ENCODE results near the gene IL18R1.

The IL18R1 gene

DNA sequence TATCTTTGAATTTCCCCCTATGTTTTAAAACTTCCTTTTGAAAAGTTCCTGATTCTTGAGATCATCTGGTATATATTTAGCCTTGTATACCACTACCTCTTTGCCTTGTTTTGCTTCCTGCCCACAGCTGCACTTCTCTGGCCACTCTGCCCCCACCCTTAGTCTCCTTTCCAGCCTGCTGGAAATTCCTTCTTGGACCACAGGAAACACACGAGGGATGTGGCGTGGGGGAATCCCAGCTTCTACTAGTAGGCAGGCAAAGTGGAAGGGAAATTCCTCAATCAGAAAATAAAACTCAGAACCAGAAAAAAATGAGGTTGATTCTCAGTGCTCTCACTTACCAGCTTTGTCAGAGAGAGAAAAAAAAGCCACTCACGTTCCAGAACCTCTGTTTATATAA is 80.7 kb downstream of the IL18R1 start:
- DNase-seq = no peak

DNA sequence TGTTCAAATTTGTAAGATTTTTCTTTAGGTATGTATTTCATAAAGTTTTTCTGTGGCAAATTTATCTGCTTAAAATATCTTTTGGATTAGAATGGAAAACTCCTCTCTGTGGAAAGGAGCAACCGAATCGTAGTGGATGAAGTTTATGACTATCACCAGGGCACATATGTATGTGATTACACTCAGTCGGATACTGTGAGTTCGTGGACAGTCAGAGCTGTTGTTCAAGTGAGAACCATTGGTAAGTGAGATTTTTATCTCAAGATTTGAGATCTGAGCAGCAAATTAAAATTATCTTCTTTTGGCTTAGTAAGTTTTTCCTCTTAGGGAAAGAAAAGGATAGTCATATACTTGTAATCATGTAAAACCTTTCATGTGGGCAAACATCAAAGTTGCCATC is 81.5 kb downstream of the IL18R1 start:
- DNase-seq = no peak

DNA sequence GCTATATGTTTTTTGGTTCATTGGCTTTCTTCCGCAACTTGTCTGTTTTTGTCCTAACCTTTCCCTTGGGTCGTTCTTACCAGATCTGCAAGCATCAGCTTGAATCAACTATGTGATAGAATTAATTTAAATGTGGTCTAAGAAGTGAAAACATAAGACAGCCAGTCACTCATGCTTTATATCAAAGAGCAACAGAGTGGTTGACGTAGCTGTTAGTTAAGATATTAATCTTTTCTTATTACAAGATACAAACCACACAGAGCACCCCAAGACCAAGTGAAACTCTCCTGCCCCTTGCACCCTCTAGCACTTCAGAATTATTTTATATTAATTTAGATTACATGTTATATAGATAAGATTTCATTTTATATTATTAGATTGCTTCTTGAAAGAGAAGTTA is 82.5 kb downstream of the IL18R1 start:
- no peak for DNase-seq

DNA sequence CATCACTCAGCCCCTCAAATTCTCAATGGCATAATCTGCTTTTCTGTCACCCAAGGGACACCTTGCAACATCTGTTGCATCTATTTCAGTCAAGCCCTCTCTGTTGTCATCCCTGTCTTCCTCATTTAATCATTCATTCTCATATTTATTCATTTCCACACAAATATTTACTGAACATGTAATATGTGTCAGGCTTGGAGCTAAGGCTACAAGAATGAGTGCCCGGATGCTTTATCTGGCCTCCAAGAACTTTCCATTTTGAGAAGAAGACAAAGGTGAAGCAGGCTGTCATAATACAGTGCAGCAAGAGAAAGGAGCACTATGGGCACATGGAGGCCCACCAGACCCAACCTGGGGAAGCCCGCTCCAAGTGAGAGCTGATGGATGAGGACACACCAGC is 83.0 kb downstream of the IL18R1 start:
- no peak for DNase-seq

DNA sequence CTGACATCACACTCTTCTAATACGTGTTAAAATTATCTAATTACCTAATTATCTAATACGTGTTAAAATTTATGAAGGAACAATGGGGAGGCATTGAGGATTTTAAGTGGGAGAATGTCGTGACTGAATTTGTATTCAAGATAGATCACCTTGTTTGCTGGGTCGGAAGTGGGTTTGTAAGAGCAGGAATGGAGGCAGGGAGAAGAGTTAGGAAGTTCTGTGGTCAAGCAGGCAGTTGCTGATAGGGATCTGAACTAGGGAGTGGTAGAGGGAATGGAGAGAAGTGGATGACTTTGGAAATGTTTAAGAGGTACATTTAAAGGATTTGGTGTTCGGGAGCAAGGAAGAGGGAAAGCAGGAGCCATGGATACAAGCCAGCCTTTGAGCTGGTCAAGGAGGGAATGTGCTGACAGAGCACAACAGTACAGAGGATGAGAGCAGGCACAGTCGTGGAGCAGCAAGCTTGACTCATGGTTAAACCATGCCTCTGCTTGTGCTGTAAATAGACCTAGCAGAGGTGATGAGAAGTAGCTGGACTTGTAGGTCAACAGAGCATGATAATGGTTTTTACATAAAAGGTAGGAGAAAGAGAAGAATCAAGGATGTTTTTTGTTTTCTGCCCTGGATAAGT is 83.6 kb downstream of the IL18R1 start:
- DNase-seq = no peak

DNA sequence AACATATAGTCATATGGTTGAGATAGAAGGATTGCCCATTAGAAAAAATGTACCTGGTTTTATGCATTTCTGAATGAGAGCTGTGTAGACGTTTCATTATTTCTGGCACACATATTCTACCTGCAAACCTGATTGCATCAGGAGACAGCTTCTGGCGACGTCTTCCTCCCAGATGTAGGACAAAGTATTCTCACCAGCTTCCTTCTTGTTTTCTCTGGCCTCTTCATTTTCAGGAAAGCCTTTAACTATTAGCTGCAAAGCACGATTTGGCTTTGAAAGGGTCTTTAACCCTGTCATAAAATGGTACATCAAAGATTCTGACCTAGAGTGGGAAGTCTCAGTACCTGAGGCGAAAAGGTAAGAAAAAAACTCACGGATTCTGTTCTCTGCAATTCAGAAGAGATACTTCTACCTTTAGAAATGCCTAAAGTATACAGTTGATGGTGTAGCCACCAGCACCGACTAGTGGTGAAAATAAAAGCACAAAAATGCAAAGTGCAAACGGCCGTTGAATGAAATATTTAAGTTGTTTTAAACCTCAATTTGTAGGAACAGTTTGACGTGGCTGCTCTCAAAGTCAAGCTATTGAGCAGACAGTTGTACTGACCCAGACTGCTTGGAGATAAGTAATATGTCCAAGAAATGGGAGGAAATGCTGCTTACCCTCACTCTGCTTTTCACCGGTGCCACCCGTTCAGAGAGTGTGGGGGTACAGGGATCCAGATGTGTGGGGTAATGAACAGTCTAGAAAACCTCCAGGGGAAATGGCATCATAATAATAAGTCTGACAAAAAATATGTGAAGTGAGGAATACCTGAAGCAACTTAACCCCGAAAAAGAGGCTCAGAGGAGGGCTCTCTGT is 87.6 kb downstream of the IL18R1 start:
- no peak for DNase-seq

DNA sequence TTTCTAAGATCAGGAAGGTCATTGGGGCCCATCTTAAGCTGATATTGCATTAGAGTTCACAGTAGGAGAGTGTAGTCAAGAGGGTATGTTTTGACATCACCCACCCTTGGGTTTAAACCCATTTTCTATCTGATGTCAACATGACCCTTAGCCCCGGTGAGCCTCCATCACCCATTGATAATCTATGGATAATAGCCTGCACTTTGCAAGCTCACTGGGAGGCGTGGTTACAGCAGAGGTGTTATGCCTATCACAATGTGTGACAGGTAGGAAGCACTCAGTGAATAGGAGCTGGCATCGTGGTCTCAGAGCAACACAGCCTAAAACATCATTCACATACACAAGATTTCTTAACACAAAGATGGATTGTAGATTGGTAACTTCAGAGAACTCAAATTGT is 88.6 kb downstream of the IL18R1 start:
- DNase-seq = no peak

DNA sequence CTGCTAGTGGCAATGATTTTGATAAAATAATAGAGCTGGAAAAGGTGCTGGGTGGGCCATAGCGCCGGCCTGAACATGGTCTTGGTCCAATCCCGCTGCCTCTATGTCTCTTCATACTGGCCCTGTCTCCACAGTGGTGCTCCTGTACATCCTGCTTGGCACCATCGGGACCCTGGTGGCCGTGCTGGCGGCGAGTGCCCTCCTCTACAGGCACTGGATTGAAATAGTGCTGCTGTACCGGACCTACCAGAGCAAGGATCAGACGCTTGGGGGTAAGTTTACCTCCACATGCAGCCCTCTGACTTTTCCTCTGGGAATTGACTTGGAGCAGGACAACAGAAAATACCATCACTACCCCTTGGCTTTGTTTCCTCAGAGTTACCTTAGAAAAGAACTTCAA is 91.3 kb downstream of the IL18R1 start:
- no peak for DNase-seq
